ENCODE data around the gene ABCB7. TPM values are rescaled to one million over a fixed set of nuclear protein-coding genes. Genes with fewer than 3 reads are reported as not detected.

ABCB7 gene
- total and polyA plus RNA-seq, 2 of the 4 experiments (the other 2 are of a cell fraction), result 9.3 to 15.8 TPM

- Histone ChIP-seq H3K56ac (ENCODE audit: extremely low read depth, insufficient read depth, low read length) (no peak overlapping the region), H2BK15ac (ENCODE audit: low read depth, low read length) (no peak overlapping the region), H3K79me1 (ENCODE audit: low read depth in 1 of 2, low read length in 2 of 2) (no peaks in the 10 kb centered on the region), H3K36me3 (ENCODE audit: control insufficient read depth, insufficient read depth, low read length) (no peaks in the 10 kb centered on the region), H3K9me3 (ENCODE audit: control insufficient read depth, insufficient read depth, low read length) (no peaks in the 10 kb centered on the region), H3K4me1 (ENCODE audit: control insufficient read depth, insufficient read depth, low read length) (no peaks in the 10 kb centered on the region), H3K27ac (ENCODE audit: insufficient read depth, low read length) (no peak overlapping the region), H3K23ac (ENCODE audit: low read depth, low read length) (no peak overlapping the region), H2BK20ac (ENCODE audit: low read depth, low read length) (no peak overlapping the region), H3K4me2 (ENCODE audit: low read depth, low read length) (no peak overlapping the region), H2BK120ac (ENCODE audit: low read depth, low read length) (no peak overlapping the region), H3K9ac (ENCODE audit: low read depth, low read length) (no peak overlapping the region), H4K5ac (ENCODE audit: low read depth, low read length) (no peak overlapping the region), H3K4ac (ENCODE audit: low read depth, low read length) (no peak overlapping the region), H2AK5ac (ENCODE audit: low read depth, low read length) (no peak overlapping the region), H4K91ac (ENCODE audit: insufficient read depth, low read depth, low read length) (no peak overlapping the region), H3K4me3 (ENCODE audit: insufficient read depth, low read depth, low read length) (no peak overlapping the region), H2BK5ac (ENCODE audit: low read depth, low read length, poor library complexity, severe bottlenecking) (no peak overlapping the region), H4K20me1 (ENCODE audit: insufficient read depth, low read length) (no peaks in the 10 kb centered on the region), H2AK9ac (replicated peaks; ENCODE audit: low read depth, low read length, poor library complexity) (no peak overlapping the region), H3K18ac (ENCODE audit: low read depth, low read length) (no peak overlapping the region), H4K8ac (ENCODE audit: low read depth in 2 of 2, low read length in 2 of 2) (no peak overlapping the region), H2AFZ (replicated peaks; ENCODE audit: low read length, poor library complexity) (no peak overlapping the region), H3K27me3 (ENCODE audit: control insufficient read depth, insufficient read depth, low read length) (no peaks in the 10 kb centered on the region), H3K9me1 (ENCODE audit: insufficient read depth, low read length) (no peaks in the 10 kb centered on the region), H3K14ac (replicated peaks; ENCODE audit: low read depth, low read length) (no peak overlapping the region)
- no TSS peak for BruUV-seq (replicated peaks)
- DNase-seq (peak; percentile 50), ATAC-seq (ENCODE audit: low read depth) (peak; percentile 66)
- dilution Hi-C loops (cut with HindIII; ENCODE audit: low sequenced_read_pairs, unreplicated experiment), result no loop called here
- in situ Hi-C loops (cut with MboI; ENCODE audit: low sequenced_read_pairs), result no loop called here
- POLR2A ChIA-PET (ENCODE audit: unreplicated experiment), result interaction anchor here (0.6 kb wide), 1 partner anchor 304 kb away, joined by 3 read pairs; no protein-coding TSS in a partner anchor
- TF ChIP-seq RAD21 (IDR thresholded peaks at IDR 0.05; ENCODE audit: low read length) (no peak), POLR2A (IDR thresholded peaks at IDR 0.05; ENCODE audit: low read depth, low read length) (no peak), RCOR1 (IDR thresholded peaks at IDR 0.05; ENCODE audit: insufficient replicate concordance, low read length) (no peak), BHLHE40 (IDR thresholded peaks at IDR 0.05; ENCODE audit: low read depth, low read length) (no peak), MAZ (IDR thresholded peaks at IDR 0.05; ENCODE audit: borderline replicate concordance, low read depth, low read length) (no peak), CEBPB (IDR thresholded peaks at IDR 0.05; ENCODE audit: low read depth, low read length) (no peak), MAFK (IDR thresholded peaks at IDR 0.05; ENCODE audit: low read depth, low read length) (no peak), CHD1 (IDR thresholded peaks at IDR 0.05; ENCODE audit: low read depth, low read length) (no peak), NFE2L2 (IDR thresholded peaks at IDR 0.05; ENCODE audit: low read depth, low read length) (no peak), CTCF (conservative IDR thresholded peaks at IDR 0.05; ENCODE audit: low read depth, low read length) (no peak), FOS (IDR thresholded peaks at IDR 0.05; ENCODE audit: low read depth, low read length) (no peak), MXI1 (IDR thresholded peaks at IDR 0.05; ENCODE audit: borderline replicate concordance, low read depth, low read length) (no peak), RFX5 (IDR thresholded peaks at IDR 0.05; ENCODE audit: low read depth, low read length) (no peak), SMC3 (IDR thresholded peaks at IDR 0.05; ENCODE audit: low read depth, low read length) (no peak)
- TF ChIP-seq, protein P1, sequence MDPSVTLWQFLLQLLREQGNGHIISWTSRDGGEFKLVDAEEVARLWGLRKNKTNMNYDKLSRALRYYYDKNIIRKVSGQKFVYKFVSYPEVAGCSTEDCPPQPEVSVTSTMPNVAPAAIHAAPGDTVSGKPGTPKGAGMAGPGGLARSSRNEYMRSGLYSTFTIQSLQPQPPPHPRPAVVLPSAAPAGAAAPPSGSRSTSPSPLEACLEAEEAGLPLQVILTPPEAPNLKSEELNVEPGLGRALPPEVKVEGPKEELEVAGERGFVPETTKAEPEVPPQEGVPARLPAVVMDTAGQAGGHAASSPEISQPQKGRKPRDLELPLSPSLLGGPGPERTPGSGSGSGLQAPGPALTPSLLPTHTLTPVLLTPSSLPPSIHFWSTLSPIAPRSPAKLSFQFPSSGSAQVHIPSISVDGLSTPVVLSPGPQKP (IDR thresholded peaks at IDR 0.05; ENCODE audit: borderline replicate concordance, low read depth, low read length), result no peak
- TF ChIP-seq, protein P2, sequence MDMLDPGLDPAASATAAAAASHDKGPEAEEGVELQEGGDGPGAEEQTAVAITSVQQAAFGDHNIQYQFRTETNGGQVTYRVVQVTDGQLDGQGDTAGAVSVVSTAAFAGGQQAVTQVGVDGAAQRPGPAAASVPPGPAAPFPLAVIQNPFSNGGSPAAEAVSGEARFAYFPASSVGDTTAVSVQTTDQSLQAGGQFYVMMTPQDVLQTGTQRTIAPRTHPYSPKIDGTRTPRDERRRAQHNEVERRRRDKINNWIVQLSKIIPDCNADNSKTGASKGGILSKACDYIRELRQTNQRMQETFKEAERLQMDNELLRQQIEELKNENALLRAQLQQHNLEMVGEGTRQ (IDR thresholded peaks at IDR 0.05; ENCODE audit: low read depth, low read length), result no peak
- CTCF ChIA-PET, result interaction anchor here (0.6 kb wide), 1 partner anchor 280 kb away, joined by 3 read pairs; no protein-coding TSS in a partner anchor
- intact Hi-C loops (cut with micrococcal nuclease), result no loop called here
These were observed 25.6 kb upstream of the ABCB7 start for GRCh38 chrX:75181721-75182120.

Data from IMR-90 (cell line).